GM18508 (cell line): ENCODE results near the gene BNIP3.
"Not testable (repeated sequence)": the region's sequence is repeated elsewhere in the genome, so short reads cannot be mapped to it uniquely, and the experiment has no call there.

Source experiments
- ATAC-seq: cut with Tn5 transposase; IDR thresholded peaks from one replicate; pipeline ENCODE4 v1.9.1; 2021; ENCODE audit warnings: moderate number of reproducible peaks; ENCODE audit not compliant: insufficient read depth, unreplicated experiment

Gene BNIP3

DNA sequence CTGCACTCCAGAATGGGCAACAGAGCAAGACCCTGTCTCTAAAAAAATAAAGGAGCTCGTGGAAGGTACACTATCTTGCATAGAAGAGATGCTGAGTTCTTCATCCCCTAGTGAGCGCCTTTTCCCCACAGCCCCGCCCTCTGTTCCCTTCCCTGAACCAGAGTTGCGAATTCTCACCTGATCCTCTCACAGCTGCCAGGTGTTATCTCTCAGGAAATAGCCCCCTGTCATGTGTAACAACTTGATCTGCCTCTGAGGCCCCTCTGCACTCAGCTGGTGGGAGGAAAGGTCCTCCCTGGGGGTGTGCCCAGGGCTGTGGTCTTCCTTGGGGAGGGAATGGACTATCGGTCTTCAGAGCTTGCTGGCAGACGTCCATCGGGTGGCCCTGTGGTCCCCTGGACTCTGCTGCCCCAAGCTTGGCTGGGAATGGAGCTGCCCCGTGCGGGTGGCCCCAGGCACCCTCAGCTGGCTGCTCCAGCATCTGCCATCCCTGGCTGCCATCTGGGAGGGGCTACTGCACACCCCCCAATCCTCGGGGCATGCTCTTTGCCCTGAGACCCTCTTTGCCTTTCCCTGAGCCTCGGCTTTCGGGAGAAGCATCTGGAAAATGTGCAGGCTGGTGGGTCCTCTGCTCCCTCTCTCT lies 21.7 kb upstream of the BNIP3 start:
- ATAC-seq, result no peak

DNA sequence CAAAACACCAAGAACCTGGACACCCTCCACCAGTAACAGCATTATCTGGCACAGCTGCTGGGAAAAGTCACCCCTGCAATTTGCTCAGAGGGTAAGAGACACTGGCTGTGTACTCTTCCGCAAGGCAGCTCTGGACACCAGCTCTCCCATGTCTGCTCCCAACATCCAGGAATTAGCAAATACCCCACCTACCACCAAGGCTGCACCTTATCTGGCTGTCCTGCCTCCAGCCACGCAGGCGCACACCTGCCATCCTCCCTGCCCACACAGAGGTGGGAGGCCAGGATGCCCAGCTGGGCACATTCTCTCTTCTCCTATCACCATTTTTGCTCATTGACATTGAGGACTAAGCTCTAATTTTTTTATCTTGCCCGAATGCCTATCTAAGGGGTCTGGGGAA lies 20.3 kb upstream of the BNIP3 start:
- no peak for ATAC-seq

GRCh38 chr10:132001238-132001972 lies 19.7 kb upstream of the BNIP3 start:
- ATAC-seq, result peak; percentile 65

- ATAC-seq, result no peak
Measured at GRCh38 chr10:131998845-131999681, 17.3 kb upstream of the BNIP3 start.

- ATAC-seq, result no peak
Measured at GRCh38 chr10:131998050-131998844, 16.5 kb upstream of the BNIP3 start.

GRCh38 chr10:131997366-131998049 lies 15.8 kb upstream of the BNIP3 start:
- ATAC-seq, result no peak

DNA sequence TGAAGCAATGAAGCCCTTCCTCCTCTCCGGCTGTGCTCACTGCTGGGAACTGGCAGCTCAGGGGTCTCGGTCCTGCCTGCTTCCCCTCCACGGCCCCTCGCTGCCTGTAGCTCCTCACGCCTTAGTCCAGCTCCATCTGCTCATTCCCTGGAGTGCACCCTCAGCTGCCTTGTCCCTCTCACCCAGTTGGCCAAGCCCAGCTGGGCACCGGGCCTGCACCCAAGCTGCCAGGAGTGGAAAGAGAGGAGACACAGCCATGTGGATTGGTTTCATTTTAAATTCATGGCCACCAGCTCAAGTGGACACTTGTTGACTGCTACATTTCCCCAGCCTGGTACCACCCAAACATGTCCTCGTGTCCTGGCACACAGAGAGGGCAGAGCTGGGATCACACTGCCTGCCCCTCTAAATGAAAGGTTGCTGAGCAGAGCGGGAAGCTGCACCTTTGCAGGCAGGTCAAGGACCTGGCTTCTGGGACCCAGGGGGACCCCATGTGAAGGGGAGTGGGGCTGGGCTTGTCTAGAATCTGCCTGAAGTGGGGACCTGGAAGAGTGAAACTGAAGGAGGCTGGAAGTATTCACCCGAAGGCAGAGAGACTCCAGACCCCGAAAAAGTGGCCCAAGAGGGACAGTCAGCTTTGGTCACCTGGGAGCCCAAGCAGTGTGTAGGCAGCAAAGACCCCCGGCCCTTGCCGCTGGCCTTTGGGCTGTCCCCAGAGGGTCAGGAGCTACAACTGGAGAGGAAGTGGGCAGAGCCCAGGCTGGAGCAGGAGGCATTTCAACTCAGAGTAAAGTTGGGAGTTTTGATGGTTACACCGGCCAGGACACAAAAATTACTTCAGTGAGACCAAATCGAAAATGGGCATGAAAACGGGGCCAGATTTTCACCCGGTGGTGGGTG lies 15.0 kb upstream of the BNIP3 start:
- ATAC-seq, result no peak

DNA sequence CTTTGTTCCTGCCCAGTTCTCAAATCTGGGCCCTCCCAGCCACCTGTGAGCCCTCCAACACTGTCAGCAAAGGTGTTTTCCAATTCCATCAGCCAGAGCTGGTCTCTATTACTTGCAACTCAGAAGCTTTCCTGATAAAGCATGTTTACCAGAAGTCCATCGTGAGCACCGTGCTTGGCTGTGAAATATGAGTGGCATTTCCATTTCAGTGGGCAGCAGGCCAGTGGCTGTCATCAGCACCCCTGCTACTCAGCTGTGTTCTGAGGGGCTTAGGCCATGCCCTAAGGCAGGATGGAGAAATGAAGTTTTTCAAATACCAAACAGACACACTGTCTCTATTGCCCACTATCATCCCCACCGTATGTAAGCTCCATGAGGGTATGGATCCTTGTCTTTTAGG lies 12.7 kb upstream of the BNIP3 start:
- ATAC-seq, result no peak

DNA sequence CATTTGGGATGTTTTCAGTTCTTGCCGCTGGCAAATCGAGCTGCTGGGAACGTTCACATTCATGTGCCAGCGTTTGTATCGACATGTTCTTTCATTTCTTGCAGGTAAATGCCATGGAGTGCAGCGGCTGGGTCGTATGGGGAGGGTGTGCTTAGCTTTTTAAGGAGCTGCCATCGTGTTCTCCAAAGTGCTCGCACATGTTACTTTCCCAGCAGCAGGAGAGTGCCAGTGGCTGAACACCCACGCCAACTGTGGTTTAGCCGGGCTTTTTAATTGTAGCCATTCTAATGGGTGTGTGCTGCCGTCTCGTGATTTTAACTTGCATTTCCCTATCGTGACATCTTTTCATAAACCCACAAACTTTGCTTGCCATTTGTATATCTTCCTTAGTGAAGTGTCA lies 11.6 kb upstream of the BNIP3 start:
- no peak for ATAC-seq

DNA sequence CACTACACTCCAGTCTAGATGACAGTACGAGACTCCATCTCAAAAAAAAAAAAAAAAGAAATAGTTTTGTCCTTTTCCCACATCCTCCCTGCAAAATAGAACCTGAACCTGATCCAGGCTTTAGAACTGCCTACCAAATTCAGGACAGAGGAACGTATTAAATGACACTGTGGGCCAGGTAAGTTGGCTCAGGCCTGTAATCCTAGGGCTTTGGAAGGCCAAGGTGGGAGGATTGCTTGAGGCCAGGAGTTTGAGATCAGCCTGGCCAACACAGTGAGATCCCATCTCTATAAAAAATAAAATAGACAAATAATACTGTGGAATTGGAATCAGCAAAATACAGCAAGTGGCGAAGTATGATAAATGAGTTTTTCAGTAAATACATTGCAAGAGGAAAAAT lies 10.0 kb upstream of the BNIP3 start:
- no peak for ATAC-seq

- not testable (repeated sequence) for ATAC-seq
Measured at GRCh38 chr10:131987786-131988185, 6.1 kb upstream of the BNIP3 start.

- not testable (repeated sequence) for ATAC-seq
Measured at GRCh38 chr10:131987301-131987700, 5.6 kb upstream of the BNIP3 start.

DNA sequence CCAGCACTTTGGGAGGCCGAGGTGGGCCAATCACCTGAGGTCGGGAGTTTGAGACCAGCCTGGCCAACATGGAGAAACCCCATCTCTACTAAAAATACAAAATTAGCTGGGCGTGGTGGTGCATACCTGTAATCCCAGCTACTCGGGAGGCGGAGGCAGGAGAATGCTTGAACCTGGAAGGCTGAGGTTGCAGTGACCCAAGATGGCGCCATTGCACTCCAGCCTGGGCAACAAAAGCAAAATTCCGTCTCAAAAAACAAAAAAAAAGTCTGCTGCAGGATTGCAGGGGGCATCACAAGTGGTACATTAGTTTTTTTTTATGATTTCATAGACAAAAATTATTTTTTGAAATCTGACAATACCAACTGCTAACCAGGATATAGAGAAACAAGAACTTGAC lies 5.1 kb upstream of the BNIP3 start:
- not testable (repeated sequence) for ATAC-seq

DNA sequence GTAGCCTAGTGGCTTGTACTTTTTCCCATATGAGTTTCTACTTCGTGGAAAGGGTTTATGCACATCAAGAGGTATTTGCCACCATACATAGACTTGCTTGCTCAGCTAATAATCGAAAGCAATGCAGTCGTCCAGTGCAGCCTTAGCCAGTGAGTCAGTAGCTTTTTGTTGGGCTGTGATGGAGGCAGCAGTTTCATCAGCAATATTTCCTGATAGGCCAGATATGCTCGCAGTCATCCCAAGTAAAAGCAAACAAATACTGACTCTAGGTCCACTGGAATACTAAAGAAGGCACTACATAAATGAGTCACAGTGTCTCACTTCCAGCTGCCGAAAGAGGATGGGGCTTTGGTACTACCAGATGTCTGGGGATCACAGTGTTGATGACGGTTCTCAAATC lies 2.1 kb upstream of the BNIP3 start:
- no peak for ATAC-seq

GRCh38 chr10:131982796-131983195 lies 1.1 kb upstream of the BNIP3 start:
- ATAC-seq, result no peak

DNA sequence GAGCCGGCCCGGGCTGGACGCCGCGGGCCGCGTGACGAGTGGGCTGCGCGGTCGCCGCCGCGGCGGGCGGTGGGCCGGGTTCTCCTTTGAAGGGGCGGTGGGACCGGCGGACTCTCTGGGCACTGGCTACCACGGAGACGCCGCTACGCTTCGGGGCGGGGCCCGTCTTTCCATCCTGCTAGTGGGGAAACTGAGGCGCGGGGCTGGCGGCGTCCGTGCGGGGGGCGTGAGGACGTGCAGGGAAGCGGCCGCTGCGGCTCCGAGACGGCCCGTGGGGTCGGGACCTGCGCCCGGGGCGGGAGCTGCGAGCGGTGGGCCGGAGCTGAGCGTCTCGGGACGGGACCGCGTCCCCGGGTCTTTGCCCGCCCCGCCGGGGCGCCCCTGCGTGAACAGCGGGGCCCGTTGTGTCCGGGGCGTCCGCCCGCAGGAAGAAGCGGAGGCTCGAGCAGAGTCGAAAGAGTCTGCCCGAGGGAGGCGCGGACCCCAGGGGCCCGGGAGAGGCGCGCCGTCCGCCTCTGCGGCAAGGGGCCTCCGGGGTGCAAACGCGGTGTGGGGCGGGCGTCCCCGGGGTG lies 548 bp upstream of the BNIP3 start:
- no peak for ATAC-seq

GRCh38 chr10:131980761-131981428 lies 828 bp downstream of the BNIP3 start:
- no peak for ATAC-seq

- ATAC-seq, result no peak
Measured at GRCh38 chr10:131980321-131980720, 1.4 kb downstream of the BNIP3 start.
